Measurements from ENCODE around the gene NRG2.

Gene NRG2

GRCh38 chr5:140040358-140040757, 2.7 kb downstream of the NRG2 start:
- no peak for DNase-seq

GRCh38 chr5:140039561-140039960, 3.5 kb downstream of the NRG2 start:
- no peak for DNase-seq

GRCh38 chr5:140038373-140038957, 4.6 kb downstream of the NRG2 start:
- no peak for DNase-seq

GRCh38 chr5:140037012-140037411, 6.1 kb downstream of the NRG2 start:
- no peak for DNase-seq

GRCh38 chr5:140035881-140036280, 7.2 kb downstream of the NRG2 start:
- no peak for DNase-seq

GRCh38 chr5:140033037-140033760, 9.9 kb downstream of the NRG2 start:
- DNase-seq, result no peak

- no peak for DNase-seq
These were observed 10.8 kb downstream of the NRG2 start for GRCh38 chr5:140032296-140032695.

GRCh38 chr5:140027807-140028206, 15.3 kb downstream of the NRG2 start:
- no peak for DNase-seq

- DNase-seq, result no peak
These were observed 17.4 kb downstream of the NRG2 start for GRCh38 chr5:140025736-140026135.

- DNase-seq, result no peak
These were observed 18.2 kb downstream of the NRG2 start for GRCh38 chr5:140024928-140025327.

- no peak for DNase-seq
These were observed 19.4 kb downstream of the NRG2 start for GRCh38 chr5:140023611-140024191.

- no peak for DNase-seq
These were observed 22.4 kb downstream of the NRG2 start for GRCh38 chr5:140020601-140021177.

GRCh38 chr5:140018920-140019644, 24.0 kb downstream of the NRG2 start:
- DNase-seq, result no peak

GRCh38 chr5:140018517-140018916, 24.6 kb downstream of the NRG2 start:
- DNase-seq, result no peak

- DNase-seq, result no peak
These were observed 25.0 kb downstream of the NRG2 start for GRCh38 chr5:140018096-140018481.

- no peak for DNase-seq
These were observed 25.6 kb downstream of the NRG2 start for GRCh38 chr5:140017397-140018095.

- no peak for DNase-seq
These were observed 27.4 kb downstream of the NRG2 start for GRCh38 chr5:140015706-140016105.

GRCh38 chr5:140014751-140015150, 28.3 kb downstream of the NRG2 start:
- no peak for DNase-seq

- DNase-seq, result no peak
These were observed 29.6 kb downstream of the NRG2 start for GRCh38 chr5:140013536-140013935.

- DNase-seq, result no peak
These were observed 30.7 kb downstream of the NRG2 start for GRCh38 chr5:140012443-140012842.

- no peak for DNase-seq
These were observed 31.7 kb downstream of the NRG2 start for GRCh38 chr5:140011297-140011802.

- DNase-seq, result no peak
These were observed 32.3 kb downstream of the NRG2 start for GRCh38 chr5:140010798-140011197.

- DNase-seq, result no peak
These were observed 35.8 kb downstream of the NRG2 start for GRCh38 chr5:140007311-140007710.
